Measurements from ENCODE around the gene RNF39.

Gene RNF39

DNA sequence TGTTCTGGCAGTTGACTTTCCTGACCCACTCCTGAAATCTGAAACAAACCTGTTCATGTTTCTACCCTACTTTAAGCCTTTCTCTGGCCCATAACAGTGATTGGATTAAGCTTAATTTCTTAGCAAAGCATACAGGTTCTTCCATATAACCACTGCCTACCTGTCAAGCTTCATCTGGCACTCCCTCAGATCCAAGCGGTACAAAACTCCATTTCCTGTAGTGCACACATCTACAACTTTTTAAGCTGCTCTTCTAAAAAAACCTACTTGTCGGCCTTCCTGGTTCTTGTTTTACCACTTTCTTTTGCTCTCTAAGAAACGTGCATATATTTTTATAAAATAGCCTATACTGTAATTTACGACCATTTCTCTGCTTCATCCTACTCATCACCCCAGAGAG, 9.5 kb downstream of the RNF39 start:
- peak overlapping the region; percentile 87 for H3K4me3 ChIP-seq (replicated peaks; ENCODE audit: low read depth, low read length)
- TF ChIP-seq, protein P1, sequence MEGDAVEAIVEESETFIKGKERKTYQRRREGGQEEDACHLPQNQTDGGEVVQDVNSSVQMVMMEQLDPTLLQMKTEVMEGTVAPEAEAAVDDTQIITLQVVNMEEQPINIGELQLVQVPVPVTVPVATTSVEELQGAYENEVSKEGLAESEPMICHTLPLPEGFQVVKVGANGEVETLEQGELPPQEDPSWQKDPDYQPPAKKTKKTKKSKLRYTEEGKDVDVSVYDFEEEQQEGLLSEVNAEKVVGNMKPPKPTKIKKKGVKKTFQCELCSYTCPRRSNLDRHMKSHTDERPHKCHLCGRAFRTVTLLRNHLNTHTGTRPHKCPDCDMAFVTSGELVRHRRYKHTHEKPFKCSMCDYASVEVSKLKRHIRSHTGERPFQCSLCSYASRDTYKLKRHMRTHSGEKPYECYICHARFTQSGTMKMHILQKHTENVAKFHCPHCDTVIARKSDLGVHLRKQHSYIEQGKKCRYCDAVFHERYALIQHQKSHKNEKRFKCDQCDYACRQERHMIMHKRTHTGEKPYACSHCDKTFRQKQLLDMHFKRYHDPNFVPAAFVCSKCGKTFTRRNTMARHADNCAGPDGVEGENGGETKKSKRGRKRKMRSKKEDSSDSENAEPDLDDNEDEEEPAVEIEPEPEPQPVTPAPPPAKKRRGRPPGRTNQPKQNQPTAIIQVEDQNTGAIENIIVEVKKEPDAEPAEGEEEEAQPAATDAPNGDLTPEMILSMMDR (IDR thresholded peaks at IDR 0.05; ENCODE audit: low read length, missing control alignments), result no peak
- DNase-seq (ENCODE audit: low read depth), result no peak

DNA sequence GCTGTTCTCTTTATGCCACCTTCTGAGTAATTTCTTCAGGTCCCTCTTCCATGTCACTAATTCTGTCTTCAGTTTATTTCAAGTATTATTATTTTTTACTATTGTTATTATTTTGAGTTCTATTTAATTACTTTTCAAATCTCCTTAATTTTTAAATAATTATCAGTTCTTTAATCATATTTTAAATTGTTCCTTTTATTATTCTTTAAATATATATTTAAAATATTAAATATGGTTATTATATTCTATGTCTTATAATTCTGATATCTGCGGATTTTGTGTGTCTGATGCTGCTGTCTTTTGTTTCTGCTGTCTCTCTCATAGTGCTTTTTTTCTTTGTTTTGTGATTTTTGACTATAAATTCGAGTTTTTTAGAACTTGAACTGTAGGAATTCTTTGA, 12.3 kb downstream of the RNF39 start:
- no peak overlapping the region for H3K4me3 ChIP-seq (replicated peaks; ENCODE audit: low read depth, low read length)
- DNase-seq (ENCODE audit: low read depth), result no peak
- TF ChIP-seq, protein P1 (IDR thresholded peaks at IDR 0.05; ENCODE audit: low read length, missing control alignments), result no peak

DNA sequence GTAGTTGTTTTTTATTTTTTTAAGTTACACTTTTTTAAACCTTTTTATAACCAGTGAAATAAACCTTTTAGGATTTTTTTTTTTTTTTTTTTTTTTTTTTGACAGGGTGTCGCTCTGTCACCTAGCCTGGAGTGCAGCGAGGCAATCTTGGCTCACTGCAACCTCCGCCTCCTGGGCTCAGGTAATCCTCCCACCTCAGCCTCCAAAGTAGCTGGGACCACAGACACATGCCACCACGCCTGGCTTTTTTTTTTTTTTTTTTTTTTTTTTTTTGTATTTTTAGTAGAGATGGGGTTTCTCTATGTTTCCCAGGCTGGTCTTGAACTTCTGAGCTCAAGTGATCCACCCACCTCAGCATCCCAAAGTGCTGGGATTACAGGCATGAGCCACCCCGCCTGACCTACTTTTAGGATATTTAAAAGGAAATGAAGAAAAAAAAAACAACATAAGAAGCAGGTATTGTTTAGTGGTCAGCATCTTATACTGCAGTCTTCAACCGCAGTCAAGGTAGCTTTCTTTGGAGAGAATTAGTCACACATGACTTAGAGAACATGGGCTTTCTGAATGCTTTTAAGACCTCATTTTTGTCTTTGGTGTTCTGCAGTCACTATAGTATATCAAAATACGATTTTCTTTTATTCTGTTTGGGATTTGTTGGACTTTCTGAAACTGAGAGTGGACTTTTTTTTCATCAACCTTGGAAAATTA, 12.9 kb downstream of the RNF39 start:
- TF ChIP-seq, protein P1 (IDR thresholded peaks at IDR 0.05; ENCODE audit: low read length, missing control alignments), result no peak
- DNase-seq (ENCODE audit: low read depth), result no peak
- H3K4me3 ChIP-seq (replicated peaks; ENCODE audit: low read depth, low read length), result peak overlapping the region; percentile 97

DNA sequence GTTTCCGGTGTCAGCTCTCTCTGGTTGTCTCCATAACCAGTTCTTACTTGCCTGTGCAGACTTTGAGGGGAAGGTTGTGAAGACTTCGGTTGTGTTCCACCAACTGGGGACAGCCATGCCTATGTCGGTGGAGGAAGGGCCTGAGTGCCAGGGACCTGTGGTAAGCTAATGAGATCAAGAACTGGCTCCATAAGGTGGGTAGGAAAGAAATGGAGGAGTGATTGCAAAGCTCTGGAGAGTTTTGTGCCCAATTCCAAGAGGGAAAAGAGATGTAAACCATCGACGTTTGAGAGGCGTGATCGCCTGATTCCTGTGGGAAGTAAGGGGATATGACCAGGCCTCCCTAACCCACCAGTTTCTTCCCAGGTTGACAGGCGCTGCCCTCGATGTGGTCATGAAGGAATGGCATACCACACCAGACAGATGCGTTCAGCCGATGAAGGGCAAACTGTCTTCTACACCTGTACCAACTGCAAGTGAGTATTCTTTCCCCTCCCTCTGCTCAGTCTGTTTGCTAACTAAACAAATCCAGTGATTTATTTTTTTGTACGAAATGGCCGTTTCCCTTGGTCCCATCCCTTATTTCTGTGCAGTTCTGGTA, 13.6 kb downstream of the RNF39 start:
- TF ChIP-seq, protein P1 (IDR thresholded peaks at IDR 0.05; ENCODE audit: low read length, missing control alignments), result no peak
- H3K4me3 ChIP-seq (replicated peaks; ENCODE audit: low read depth, low read length), result peak overlapping the region; percentile 97
- no peak for DNase-seq (ENCODE audit: low read depth)

DNA sequence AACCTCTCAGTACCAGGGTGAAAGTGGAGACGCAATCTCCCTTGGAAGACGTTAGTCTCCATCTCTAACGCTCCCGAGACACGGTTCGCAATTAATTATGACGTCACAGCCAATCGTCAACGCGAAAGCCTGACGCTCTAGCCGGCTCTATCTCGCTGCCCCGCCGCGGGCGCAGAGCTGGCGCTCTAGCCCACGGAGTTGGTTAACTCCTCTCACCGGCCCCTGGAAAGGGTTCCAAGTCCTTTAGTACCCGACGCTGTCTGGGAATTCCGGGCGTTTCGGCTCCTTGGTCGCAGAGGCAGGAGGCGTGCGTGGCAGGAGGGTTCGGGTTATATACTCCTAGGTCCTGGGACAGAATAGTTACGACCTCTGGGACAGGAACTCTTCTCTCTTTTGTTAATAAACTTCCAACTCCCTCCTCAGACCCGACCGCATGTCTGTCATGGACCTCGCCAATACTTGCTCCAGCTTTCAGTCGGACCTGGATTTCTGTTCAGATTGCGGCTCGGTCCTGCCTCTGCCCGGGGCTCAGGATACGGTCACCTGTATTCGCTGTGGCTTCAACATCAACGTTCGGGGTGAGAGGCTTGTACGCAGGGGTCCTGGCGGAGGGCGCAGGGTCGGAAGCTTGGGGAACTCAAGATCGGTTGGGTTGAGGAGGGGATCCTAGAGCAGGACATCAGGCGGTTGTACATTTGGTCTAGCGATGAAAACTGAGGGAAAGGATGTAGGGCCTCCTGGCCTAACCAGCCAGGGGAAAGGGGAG, 14.3 kb downstream of the RNF39 start, which contains the start of gene POLR1H:
Gene POLR1H (plus strand): TSS at position 174 of the 766 bp plus-strand sequence. CDS start 260 bp downstream, at position 434.
- peak within 1 kb of the TSS; percentile 97 for H3K4me3 ChIP-seq (replicated peaks; ENCODE audit: low read depth, low read length)
- DNase-seq (ENCODE audit: low read depth), result peak; percentile 98
- TF ChIP-seq, protein P1 (IDR thresholded peaks at IDR 0.05; ENCODE audit: low read length, missing control alignments), result no peak

DNA sequence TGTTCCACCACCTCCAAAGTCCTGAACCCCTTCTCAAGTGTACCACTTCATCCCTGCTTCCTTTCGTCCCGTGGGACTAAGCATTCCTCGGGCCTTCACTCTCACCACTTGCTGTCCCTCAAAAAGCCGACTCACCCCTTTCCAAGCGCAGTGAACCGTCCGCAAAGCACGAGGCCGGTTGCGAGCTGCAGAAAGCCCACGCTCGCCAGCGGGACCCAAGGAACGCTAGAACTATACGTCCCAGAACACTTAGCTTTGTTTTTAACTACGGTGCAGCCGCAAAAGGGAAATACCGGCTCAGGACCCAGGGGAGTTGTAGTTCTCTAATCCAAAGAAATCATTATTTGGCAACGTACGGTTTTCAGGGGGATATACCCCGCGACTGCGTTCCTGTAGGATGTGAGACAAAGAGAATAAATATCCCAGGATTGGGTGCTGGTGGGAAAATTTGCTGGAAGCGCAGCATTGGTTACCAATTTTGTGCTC, 14.9 kb downstream of the RNF39 start:
- peak overlapping the region; percentile 97 for H3K4me3 ChIP-seq (replicated peaks; ENCODE audit: low read depth, low read length)
- DNase-seq (ENCODE audit: low read depth), result peak; percentile 34
- TF ChIP-seq, protein P1 (IDR thresholded peaks at IDR 0.05; ENCODE audit: low read length, missing control alignments), result no peak

Data from fibroblast of pulmonary artery (primary cell).